GM18517 (cell line): Measurements from ENCODE around the gene MINDY2.
"Not testable (repeated sequence)": the region's sequence is repeated elsewhere in the genome, so short reads cannot be mapped to it uniquely, and the experiment has no call there.

Experiments
- ATAC-seq: cut with Tn5 transposase; IDR thresholded peaks from one replicate; pipeline ENCODE4 v1.9.1; 2021; ENCODE audit warnings: mild to moderate bottlenecking, moderate library complexity; ENCODE audit not compliant: unreplicated experiment

The MINDY2 gene

GRCh38 chr15:58880320-58880719, 109.2 kb downstream of the MINDY2 start:
- ATAC-seq = peak; percentile 51

DNA sequence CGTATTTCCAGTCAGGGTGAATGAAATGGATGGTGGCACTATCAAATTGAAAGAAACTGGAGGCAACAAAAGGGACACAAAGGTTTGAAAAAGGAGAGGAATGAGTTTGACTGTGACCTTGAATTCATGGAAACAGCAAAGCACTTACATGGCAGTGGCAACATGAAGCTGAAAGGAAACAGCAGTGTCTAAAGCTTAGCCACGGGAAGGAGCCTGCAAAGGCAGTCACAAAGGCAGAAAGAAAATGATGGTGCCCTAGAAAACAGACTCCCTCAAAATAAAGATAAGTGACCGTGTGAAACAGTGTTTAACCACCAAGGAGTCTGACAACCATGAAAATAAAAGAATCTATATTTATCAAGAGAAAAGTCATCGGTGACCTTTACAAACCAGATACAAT, 111.1 kb downstream of the MINDY2 start:
- no peak for ATAC-seq

GRCh38 chr15:58883926-58884325, 112.8 kb downstream of the MINDY2 start:
- not testable (repeated sequence) for ATAC-seq

DNA sequence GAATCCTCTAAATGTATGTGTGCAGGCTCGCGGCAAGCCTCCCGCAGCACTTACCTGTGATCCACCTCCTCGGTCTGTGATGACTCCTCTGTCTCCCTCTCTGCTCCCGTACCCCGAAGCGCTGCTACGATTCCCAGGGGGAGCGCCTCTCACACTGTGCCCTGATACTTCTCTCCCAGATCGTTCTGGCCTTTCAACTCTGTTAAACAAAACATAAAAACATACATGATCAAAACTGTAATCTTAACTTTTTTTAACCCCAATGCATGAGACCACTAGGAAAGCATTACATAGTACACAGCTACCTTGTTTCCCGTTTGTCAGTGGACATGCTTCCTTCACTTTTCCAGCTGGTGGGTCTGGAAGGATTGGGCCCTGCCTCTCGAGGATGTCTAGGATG, 115.8 kb downstream of the MINDY2 start:
- ATAC-seq = no peak

- ATAC-seq = no peak
Observed at GRCh38 chr15:58889363-58889762, 118.3 kb downstream of the MINDY2 start.

DNA sequence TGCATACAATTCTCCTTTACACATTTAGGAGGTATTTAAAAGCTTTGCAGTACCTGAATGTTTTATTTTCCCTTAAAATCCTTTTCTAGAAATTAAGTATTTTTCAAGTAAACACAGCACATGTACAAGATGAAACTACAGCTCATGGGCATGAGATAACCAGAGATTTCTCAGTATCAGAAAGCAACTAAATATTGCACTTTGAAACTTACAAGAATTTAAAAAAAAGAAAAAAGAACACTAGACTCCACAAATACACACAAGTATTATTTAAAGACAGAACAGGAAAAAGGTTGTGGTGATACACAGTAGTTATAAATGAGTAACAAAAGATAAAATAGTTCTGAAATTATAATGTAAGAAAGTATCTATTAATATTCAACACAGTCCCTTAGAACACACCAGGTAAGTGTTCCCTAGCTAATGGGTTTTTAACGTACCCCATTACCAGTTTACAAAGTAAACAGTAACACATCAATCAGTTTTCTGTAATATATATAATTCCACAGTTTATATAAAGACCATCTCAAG, 127.1 kb downstream of the MINDY2 start:
- no peak for ATAC-seq

GRCh38 chr15:58900631-58901030, 129.5 kb downstream of the MINDY2 start:
- no peak for ATAC-seq

DNA sequence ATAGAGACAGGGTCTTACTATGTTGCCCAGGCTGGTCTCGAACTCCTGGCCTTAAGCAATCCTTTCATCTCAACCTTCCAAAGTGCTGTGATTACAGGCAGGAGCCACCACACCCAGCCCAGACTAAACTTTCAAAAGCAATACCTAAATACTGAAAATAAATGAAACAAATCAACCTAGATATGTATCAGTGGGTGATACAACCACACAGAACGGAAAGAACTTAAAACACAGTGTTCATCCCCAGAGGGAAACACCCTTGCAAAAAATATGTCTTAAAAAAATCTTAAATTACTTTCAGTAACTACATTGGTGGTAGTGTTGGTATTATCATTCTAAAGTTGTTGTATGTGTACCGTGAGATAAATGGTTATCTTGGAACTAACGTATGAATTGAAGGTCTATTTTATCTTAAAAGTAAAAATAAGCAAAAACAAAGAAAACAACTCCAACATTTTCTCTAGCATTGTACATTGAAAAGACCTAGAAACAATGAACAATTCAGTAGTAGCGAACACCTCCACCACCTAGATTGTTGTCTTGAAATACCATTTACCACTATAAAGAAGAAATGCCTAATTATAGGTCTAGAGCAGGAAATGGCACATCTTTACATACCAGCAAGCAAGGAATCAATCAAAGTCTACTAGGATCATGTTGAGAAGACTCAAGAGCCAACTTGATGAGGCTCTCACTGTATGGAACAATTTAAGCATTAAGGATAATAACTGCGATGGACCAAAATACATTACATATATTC, 137.6 kb downstream of the MINDY2 start:
- no peak for ATAC-seq

GRCh38 chr15:58909616-58910015, 138.5 kb downstream of the MINDY2 start:
- no peak for ATAC-seq

DNA sequence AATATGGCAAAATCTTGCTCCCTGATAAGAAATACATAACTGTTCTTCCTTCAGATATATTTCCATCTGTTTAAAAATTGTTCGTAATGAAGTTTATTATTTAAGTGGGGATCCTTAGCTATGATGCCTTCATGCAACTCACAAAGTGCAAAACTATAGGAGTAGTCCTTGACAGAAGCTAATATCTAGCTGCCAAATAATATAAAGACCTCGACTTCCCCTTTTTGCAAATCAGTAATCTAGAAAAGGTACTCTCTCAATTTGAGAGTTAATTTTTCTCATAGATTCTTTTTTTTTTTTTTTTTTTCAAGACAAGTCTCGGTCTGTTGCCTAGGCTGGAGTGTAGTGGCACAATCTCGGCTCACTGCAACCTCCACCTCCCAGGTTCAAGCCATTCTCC, 139.4 kb downstream of the MINDY2 start:
- no peak for ATAC-seq
